K562 (cell line): ENCODE data around the gene PHC3. TPM values are rescaled to one million over a fixed set of nuclear protein-coding genes. Genes with fewer than 3 reads are reported as not detected.

Experiments
- AFF4 ChIP-seq: sonication (generic); formaldehyde crosslinking; IDR thresholded peaks from 2 replicates; pipeline ENCODE4 v1.8.0; 2023; ENCODE audit warnings: mild to moderate bottlenecking, missing genetic modification reagents
- ARID2 ChIP-seq: fragments of 450-650 bp; IDR thresholded peaks from 2 replicates; pipeline ENCODE4 v1.6.1; 2017; ENCODE audit warnings: antibody characterized with exemption, mild to moderate bottlenecking
- CTBP1 ChIP-seq: fragments of 450-650 bp; IDR thresholded peaks from 2 replicates; pipeline ENCODE4 v1.6.1; 2016; ENCODE audit warnings: borderline replicate concordance
- DDX20 ChIP-seq: fragments of 450-650 bp; IDR thresholded peaks from 2 replicates; pipeline ENCODE4 v1.6.1; 2016; ENCODE audit warnings: missing genetic modification characterization, low read depth, mild to moderate bottlenecking, missing compliant biosample characterization, moderate library complexity
- DMBX1 ChIP-seq: fragments of 250-450 bp; sonication (Bioruptor Pico); IDR thresholded peaks from 2 replicates; pipeline ENCODE4 v1.8.0; 2022; ENCODE audit warnings: inconsistent platforms, mild to moderate bottlenecking, moderate library complexity, borderline replicate concordance
- E4F1 ChIP-seq: fragments of 250-450 bp; sonication (Bioruptor Pico); IDR thresholded peaks from 2 replicates; pipeline ENCODE4 v1.5.0; 2021; ENCODE audit warnings: mild to moderate bottlenecking, borderline replicate concordance
- MAZ ChIP-seq, 2 experiments: fragments of 450-650 bp in 1 of 2; sonication (generic) in 1 of 2; formaldehyde crosslinking; IDR thresholded peaks in 1 of 2; conservative IDR thresholded peaks in 1 of 2; 2 replicates each; pipeline versions ENCODE4 v1.4.0 to v1.5.0; 2020; ENCODE audit warnings: mild to moderate bottlenecking in 1 of 2, missing genetic modification reagents in 1 of 2
- MYNN ChIP-seq, 2 experiments: sonication (generic); formaldehyde crosslinking in 1 of 2; IDR thresholded peaks; 2 replicates each; pipeline versions ENCODE4 v1.5.0 to v1.6.1; 2016 to 2020; ENCODE audit warnings: antibody characterized with exemption in 1 of 2, missing genetic modification reagents in 1 of 2
- NR2C1 ChIP-seq, 2 experiments: fragments of 450-650 bp; IDR thresholded peaks; 2 replicates each; pipeline ENCODE4 v1.6.1; 2017; ENCODE audit warnings: mild to moderate bottlenecking in 2 of 2, antibody characterized with exemption in 1 of 2, inconsistent platforms in 1 of 2, missing compliant biosample characterization in 1 of 2, missing genetic modification characterization in 1 of 2
- POLR2AphosphoS2 ChIP-seq: IDR thresholded peaks from 2 replicates; pipeline ENCODE4 v1.6.1; 2012; ENCODE audit warnings: low read length, improper control_type of control experiment
- RFX1 ChIP-seq: fragments of 450-650 bp; IDR thresholded peaks from 2 replicates; pipeline ENCODE4 v1.6.1; 2016; ENCODE audit warnings: mild to moderate bottlenecking, moderate library complexity
- SLC30A9 ChIP-seq: fragments of 250-450 bp; sonication (Bioruptor Pico); IDR thresholded peaks from 2 replicates; pipeline ENCODE4 v1.8.0; 2022; ENCODE audit warnings: mild to moderate bottlenecking, moderate library complexity
- SRSF7 ChIP-seq: fragments of 200-400 bp; formaldehyde crosslinking; optimal IDR thresholded peaks from 2 replicates; pipeline ENCODE3; 2017; ENCODE audit warnings: mild to moderate bottlenecking, low read depth, low read length
- SUPT5H ChIP-seq: fragments of 450-650 bp; IDR thresholded peaks from 2 replicates; pipeline ENCODE4 v1.6.1; 2016
- ZNF184 ChIP-seq: sonication (generic); formaldehyde crosslinking; IDR thresholded peaks from 2 replicates; pipeline ENCODE4 v1.5.0; 2020; ENCODE audit warnings: missing genetic modification reagents
- ZNF551 ChIP-seq: fragments of 250-450 bp; sonication (Bioruptor Pico); IDR thresholded peaks from 2 replicates; pipeline ENCODE4 v1.5.0; 2021; ENCODE audit warnings: mild to moderate bottlenecking, moderate library complexity
- polyA plus RNA-seq, 8 experiments: library from polyadenylated mRNA; depleted of rRNA in 4 of 8; stranded (reverse) in 5 of 8; unstranded in 3 of 8; fragments of >200 nt; fragmentation: Nextera tagmentation in 2 of 8; fragmentation: Illumina TruSeq in 1 of 8; extraction: Ambion mirVana in 2 of 8; extraction: Trizol in 1 of 8; gene quantifications; 2 replicates each; pipeline versions ENCODE4 v1.2.1 to v1.2.3, GENCODE V29; 2011 to 2014; ENCODE audit warnings: inconsistent platforms in 1 of 8, missing spikeins in 1 of 8
- total RNA-seq, 7 experiments: library from RNA; depleted of rRNA in 6 of 7; stranded (reverse); fragments of >200 nt in 6 of 7; fragmentation: Illumina TruSeq in 2 of 7; extraction: Trizol in 2 of 7; gene quantifications; 2 replicates each; pipeline versions ENCODE4 v1.2.1 to v1.2.3, GENCODE V29; 2011 to 2021; ENCODE audit warnings: low replicate concordance in 1 of 7
- TF ChIP-seq, protein P1 (sequence below), 2 experiments: fragments of 450-650 bp in 1 of 2; sonication (generic) in 1 of 2; formaldehyde crosslinking in 1 of 2; IDR thresholded peaks in 1 of 2; conservative IDR thresholded peaks in 1 of 2; 2 replicates each; pipeline versions ENCODE4 v1.6.1 to v1.8.1; 2016 to 2023; ENCODE audit warnings: mild to moderate bottlenecking in 2 of 2, moderate library complexity in 2 of 2, inconsistent platforms in 1 of 2, missing genetic modification reagents in 1 of 2

PHC3 gene
- total and polyA plus RNA-seq, 9 of the 15 experiments (the other 6 are each of a cell fraction or from before 2014, with no cell fraction given) = 3.1 to 21.6 (median 10.5) TPM

GRCh38 chr3:170180908-170181885 lies at the start of gene PHC3 (continued):
- TF ChIP-seq AFF4 (CRISPR knock-in tag) (0 out of 2 replicates have a peak, but pooled peaks have one; percentile 38), NR2C1 (IDR thresholded peaks at IDR 0.05) (no peak), NR2C1 (tag; IDR thresholded peaks at IDR 0.05) (peak; percentile 32; the same call in 1 of the 2 replicates), DMBX1 (CRISPR knock-in tag) (no peak), MAZ (CRISPR knock-in tag; conservative IDR thresholded peaks at IDR 0.05 in 1 of 2, IDR thresholded peaks at IDR 0.05 in 1 of 2) (peak; percentile 61 to 80; a peak in 3 of 4 replicates), DDX20 (no peak), POLR2AphosphoS2 (no peak), RFX1 (no peak; the same call in 1 of the 2 replicates), ZNF551 (CRISPR knock-in tag) (no peak), MYNN (IDR thresholded peaks at IDR 0.05) (no peak), MYNN (CRISPR knock-in tag; IDR thresholded peaks at IDR 0.05) (no peak), CTBP1 (peak; percentile 26; the same call in 1 of the 2 replicates), SUPT5H (peak; percentile 91), SRSF7 (no peak), ZNF184 (no peak), E4F1 (CRISPR knock-in tag) (no peak), SLC30A9 (CRISPR knock-in tag) (no peak), ARID2 (no peak)
- TF ChIP-seq, protein P1, sequence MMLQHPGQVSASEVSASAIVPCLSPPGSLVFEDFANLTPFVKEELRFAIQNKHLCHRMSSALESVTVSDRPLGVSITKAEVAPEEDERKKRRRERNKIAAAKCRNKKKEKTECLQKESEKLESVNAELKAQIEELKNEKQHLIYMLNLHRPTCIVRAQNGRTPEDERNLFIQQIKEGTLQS (IDR thresholded peaks at IDR 0.05) = peak; percentile 52; the same call in 1 of the 2 replicates
- TF ChIP-seq, protein P1 (CRISPR knock-in tag; conservative IDR thresholded peaks at IDR 0.05) = no peak; the same call in 1 of the 2 replicates
